ENCODE data around the gene C19orf12.

Gene C19orf12

GRCh38 chr19:29708554-29709439, 6.3 kb downstream of the C19orf12 start:
- Histone ChIP-seq H3K79me2 (ENCODE audit: control insufficient read depth, insufficient read depth, low read length, unreplicated experiment) (peaks cover 15% of the 10 kb centered on the region), H3K27me3 (ENCODE audit: insufficient read depth, low read length) (no peaks in the 10 kb centered on the region), H3K4me3 (ENCODE audit: low read depth, low read length) (no peak overlapping the region), H3K4me1 (ENCODE audit: control insufficient read depth, insufficient read depth, low read length, unreplicated experiment) (peaks cover 7% of the 10 kb centered on the region), H3K36me3 (ENCODE audit: insufficient read depth, low read length) (no peaks in the 10 kb centered on the region), H3K27ac (ENCODE audit: low read depth, low read length) (peak overlapping the region; percentile 29; the same call in 1 of the 2 replicates), H2AFZ (ENCODE audit: low read length, unreplicated experiment) (no peak overlapping the region)

- Histone ChIP-seq H3K27ac (ENCODE audit: low read depth, low read length) (no peak overlapping the region), H3K36me3 (ENCODE audit: insufficient read depth, low read length) (no peaks in the 10 kb centered on the region), H2AFZ (ENCODE audit: low read length, unreplicated experiment) (no peak overlapping the region), H3K79me2 (ENCODE audit: control insufficient read depth, insufficient read depth, low read length, unreplicated experiment) (peaks cover 5% of the 10 kb centered on the region), H3K4me1 (ENCODE audit: control insufficient read depth, insufficient read depth, low read length, unreplicated experiment) (peaks cover 4% of the 10 kb centered on the region), H3K4me3 (ENCODE audit: low read depth, low read length) (no peak overlapping the region), H3K27me3 (ENCODE audit: insufficient read depth, low read length) (no peaks in the 10 kb centered on the region)
Observed at GRCh38 chr19:29706635-29707034, 8.4 kb downstream of the C19orf12 start.

- H2AFZ ChIP-seq (ENCODE audit: low read length, unreplicated experiment) = no peak overlapping the region
- H3K4me3 ChIP-seq (ENCODE audit: low read depth, low read length) = no peak overlapping the region
- no peaks in the 10 kb centered on the region for H3K27me3 ChIP-seq (ENCODE audit: insufficient read depth, low read length)
- H3K4me1 ChIP-seq (ENCODE audit: control insufficient read depth, insufficient read depth, low read length, unreplicated experiment) = peaks cover 4% of the 10 kb centered on the region
- H3K36me3 ChIP-seq (ENCODE audit: insufficient read depth, low read length) = no peaks in the 10 kb centered on the region
- H3K27ac ChIP-seq (ENCODE audit: low read depth, low read length) = no peak overlapping the region
- H3K79me2 ChIP-seq (ENCODE audit: control insufficient read depth, insufficient read depth, low read length, unreplicated experiment) = peaks cover 3% of the 10 kb centered on the region
Observed at GRCh38 chr19:29705706-29706105, 9.4 kb downstream of the C19orf12 start.

GRCh38 chr19:29704562-29705558, 10.2 kb downstream of the C19orf12 start:
- H2AFZ ChIP-seq (ENCODE audit: low read length, unreplicated experiment) = no peak overlapping the region
- no peaks in the 10 kb centered on the region for H3K36me3 ChIP-seq (ENCODE audit: insufficient read depth, low read length)
- H3K79me2 ChIP-seq (ENCODE audit: control insufficient read depth, insufficient read depth, low read length, unreplicated experiment) = no peaks in the 10 kb centered on the region
- H3K4me3 ChIP-seq (ENCODE audit: low read depth, low read length) = no peak overlapping the region
- H3K27ac ChIP-seq (ENCODE audit: low read depth, low read length) = no peak overlapping the region
- peaks cover 4% of the 10 kb centered on the region for H3K4me1 ChIP-seq (ENCODE audit: control insufficient read depth, insufficient read depth, low read length, unreplicated experiment)
- H3K27me3 ChIP-seq (ENCODE audit: insufficient read depth, low read length) = no peaks in the 10 kb centered on the region

GRCh38 chr19:29702963-29703320, 12.1 kb downstream of the C19orf12 start:
- no peaks in the 10 kb centered on the region for H3K4me1 ChIP-seq (ENCODE audit: control insufficient read depth, insufficient read depth, low read length, unreplicated experiment)
- H3K27me3 ChIP-seq (ENCODE audit: insufficient read depth, low read length) = no peaks in the 10 kb centered on the region
- H3K27ac ChIP-seq (ENCODE audit: low read depth, low read length) = no peak overlapping the region
- no peak overlapping the region for H2AFZ ChIP-seq (ENCODE audit: low read length, unreplicated experiment)
- no peak overlapping the region for H3K4me3 ChIP-seq (ENCODE audit: low read depth, low read length)
- no peaks in the 10 kb centered on the region for H3K36me3 ChIP-seq (ENCODE audit: insufficient read depth, low read length)
- H3K79me2 ChIP-seq (ENCODE audit: control insufficient read depth, insufficient read depth, low read length, unreplicated experiment) = no peaks in the 10 kb centered on the region

GRCh38 chr19:29702161-29702962, 12.7 kb downstream of the C19orf12 start:
- no peaks in the 10 kb centered on the region for H3K27me3 ChIP-seq (ENCODE audit: insufficient read depth, low read length)
- H2AFZ ChIP-seq (ENCODE audit: low read length, unreplicated experiment) = no peak overlapping the region
- H3K79me2 ChIP-seq (ENCODE audit: control insufficient read depth, insufficient read depth, low read length, unreplicated experiment) = no peaks in the 10 kb centered on the region
- no peak overlapping the region for H3K27ac ChIP-seq (ENCODE audit: low read depth, low read length)
- H3K4me1 ChIP-seq (ENCODE audit: control insufficient read depth, insufficient read depth, low read length, unreplicated experiment) = no peaks in the 10 kb centered on the region
- no peaks in the 10 kb centered on the region for H3K36me3 ChIP-seq (ENCODE audit: insufficient read depth, low read length)
- H3K4me3 ChIP-seq (ENCODE audit: low read depth, low read length) = no peak overlapping the region

GRCh38 chr19:29700498-29700897, 14.6 kb downstream of the C19orf12 start:
- H3K4me3 ChIP-seq (ENCODE audit: low read depth, low read length) = no peak overlapping the region
- H3K36me3 ChIP-seq (ENCODE audit: insufficient read depth, low read length) = no peaks in the 10 kb centered on the region
- H3K27ac ChIP-seq (ENCODE audit: low read depth, low read length) = no peak overlapping the region
- no peaks in the 10 kb centered on the region for H3K27me3 ChIP-seq (ENCODE audit: insufficient read depth, low read length)
- H3K79me2 ChIP-seq (ENCODE audit: control insufficient read depth, insufficient read depth, low read length, unreplicated experiment) = no peaks in the 10 kb centered on the region
- H2AFZ ChIP-seq (ENCODE audit: low read length, unreplicated experiment) = no peak overlapping the region
- no peaks in the 10 kb centered on the region for H3K4me1 ChIP-seq (ENCODE audit: control insufficient read depth, insufficient read depth, low read length, unreplicated experiment)

GRCh38 chr19:29699861-29700260, 15.2 kb downstream of the C19orf12 start:
- Histone ChIP-seq H3K36me3 (ENCODE audit: insufficient read depth, low read length) (no peaks in the 10 kb centered on the region), H3K79me2 (ENCODE audit: control insufficient read depth, insufficient read depth, low read length, unreplicated experiment) (no peaks in the 10 kb centered on the region), H3K27ac (ENCODE audit: low read depth, low read length) (no peak overlapping the region), H3K4me1 (ENCODE audit: control insufficient read depth, insufficient read depth, low read length, unreplicated experiment) (no peaks in the 10 kb centered on the region), H3K4me3 (ENCODE audit: low read depth, low read length) (no peak overlapping the region), H3K27me3 (ENCODE audit: insufficient read depth, low read length) (no peaks in the 10 kb centered on the region), H2AFZ (ENCODE audit: low read length, unreplicated experiment) (no peak overlapping the region)

- no peaks in the 10 kb centered on the region for H3K79me2 ChIP-seq (ENCODE audit: control insufficient read depth, insufficient read depth, low read length, unreplicated experiment)
- H3K4me3 ChIP-seq (ENCODE audit: low read depth, low read length) = no peak overlapping the region
- no peak overlapping the region for H3K27ac ChIP-seq (ENCODE audit: low read depth, low read length)
- no peaks in the 10 kb centered on the region for H3K4me1 ChIP-seq (ENCODE audit: control insufficient read depth, insufficient read depth, low read length, unreplicated experiment)
- no peaks in the 10 kb centered on the region for H3K36me3 ChIP-seq (ENCODE audit: insufficient read depth, low read length)
- no peaks in the 10 kb centered on the region for H3K27me3 ChIP-seq (ENCODE audit: insufficient read depth, low read length)
- no peak overlapping the region for H2AFZ ChIP-seq (ENCODE audit: low read length, unreplicated experiment)
Observed at GRCh38 chr19:29697523-29698261, 17.4 kb downstream of the C19orf12 start.

- H3K27ac ChIP-seq (ENCODE audit: low read depth, low read length) = no peak overlapping the region
- no peak overlapping the region for H2AFZ ChIP-seq (ENCODE audit: low read length, unreplicated experiment)
- no peaks in the 10 kb centered on the region for H3K36me3 ChIP-seq (ENCODE audit: insufficient read depth, low read length)
- no peaks in the 10 kb centered on the region for H3K4me1 ChIP-seq (ENCODE audit: control insufficient read depth, insufficient read depth, low read length, unreplicated experiment)
- H3K27me3 ChIP-seq (ENCODE audit: insufficient read depth, low read length) = no peaks in the 10 kb centered on the region
- H3K79me2 ChIP-seq (ENCODE audit: control insufficient read depth, insufficient read depth, low read length, unreplicated experiment) = no peaks in the 10 kb centered on the region
- H3K4me3 ChIP-seq (ENCODE audit: low read depth, low read length) = no peak overlapping the region
Observed at GRCh38 chr19:29696565-29696846, 18.6 kb downstream of the C19orf12 start.
